ENCODE results near the gene ARHGAP45.
A peak's percentile ranks its signal among the peaks of the same experiment; 100 is the strongest.
"Not testable (repeated sequence)": the region's sequence is repeated elsewhere in the genome, so short reads cannot be mapped to it uniquely, and the experiment has no call there.

Gene ARHGAP45

DNA sequence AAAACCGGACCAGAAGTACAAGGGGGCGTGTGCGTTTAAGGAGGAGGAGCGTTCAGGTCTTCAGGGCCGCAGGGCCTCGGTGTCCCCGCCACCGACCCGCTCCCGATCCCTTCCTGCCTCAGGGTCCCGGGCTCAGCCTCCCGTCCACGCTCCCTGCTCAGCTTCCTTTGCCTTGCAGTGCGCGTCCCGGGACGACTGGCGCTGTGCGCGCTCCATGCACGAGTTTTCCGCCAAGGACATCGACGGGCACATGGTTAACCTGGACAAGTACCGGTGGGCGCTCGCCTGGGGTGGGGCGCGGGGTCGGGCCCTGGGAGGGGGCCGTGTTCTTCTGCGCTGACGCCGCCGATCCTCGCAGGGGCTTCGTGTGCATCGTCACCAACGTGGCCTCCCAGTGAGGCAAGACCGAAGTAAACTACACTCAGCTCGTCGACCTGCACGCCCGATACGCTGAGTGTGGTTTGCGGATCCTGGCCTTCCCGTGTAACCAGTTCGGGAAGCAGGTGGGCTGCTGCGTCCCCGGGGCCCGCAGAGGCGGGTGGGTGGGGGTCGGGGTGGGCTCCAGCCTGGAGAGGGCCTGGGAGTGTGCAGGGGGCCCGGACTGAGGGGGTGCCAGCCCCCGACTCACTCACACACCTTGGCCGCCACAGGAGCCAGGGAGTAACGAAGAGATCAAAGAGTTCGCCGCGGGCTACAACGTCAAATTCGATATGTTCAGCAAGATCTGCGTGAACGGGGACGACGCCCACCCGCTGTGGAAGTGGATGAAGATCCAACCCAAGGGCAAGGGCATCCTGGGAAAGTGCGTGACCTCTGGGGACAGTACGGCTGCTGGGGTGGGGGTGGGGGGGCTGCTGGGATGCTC, 38.3 kb downstream of the ARHGAP45 start:
- DNase-seq (ENCODE audit: low spot score) = no peak

GRCh38 chr19:1105873-1106840, 39.2 kb downstream of the ARHGAP45 start:
- no peak for DNase-seq (ENCODE audit: low spot score)

DNA sequence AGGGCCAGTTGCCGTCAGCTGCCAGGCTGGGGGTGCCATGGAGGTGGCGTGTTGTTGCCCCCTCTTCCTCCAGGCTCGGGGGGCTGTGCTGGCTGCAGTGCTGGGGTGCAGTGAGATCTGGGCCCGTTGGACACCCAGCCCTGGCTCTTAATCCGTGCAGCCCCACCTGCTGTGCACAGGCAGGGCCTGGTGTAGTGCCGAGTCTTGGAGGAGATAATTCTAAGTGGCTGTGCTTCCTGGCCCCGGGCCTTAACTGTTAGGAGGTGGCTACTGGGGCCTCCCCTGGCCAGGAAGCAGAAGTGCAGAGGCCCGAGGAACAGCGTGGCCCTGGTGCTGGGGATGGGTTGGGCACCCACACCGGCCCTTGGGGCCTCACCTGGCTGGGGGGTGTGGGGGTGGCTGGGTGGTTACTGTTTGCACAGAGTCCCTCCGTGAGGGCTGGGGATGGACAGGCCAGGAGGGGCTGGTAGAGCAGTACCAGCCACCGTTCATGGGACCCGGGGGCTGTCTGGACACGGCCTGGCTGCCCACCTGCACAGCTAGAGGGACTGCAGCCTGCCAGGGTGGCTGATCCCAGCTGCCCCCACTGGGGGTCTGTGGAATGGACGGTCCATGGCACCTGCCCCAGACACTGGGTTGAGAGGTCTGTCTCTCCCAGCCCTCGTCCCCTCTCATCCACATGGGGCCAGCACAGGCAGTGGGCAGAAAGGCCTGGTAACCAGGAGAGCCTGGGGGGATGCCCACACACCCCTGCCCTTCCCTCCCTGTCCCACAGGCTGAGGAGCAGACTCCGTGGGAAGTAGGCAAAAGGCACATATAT, 40.1 kb downstream of the ARHGAP45 start:
- DNase-seq (ENCODE audit: low spot score) = no peak

DNA sequence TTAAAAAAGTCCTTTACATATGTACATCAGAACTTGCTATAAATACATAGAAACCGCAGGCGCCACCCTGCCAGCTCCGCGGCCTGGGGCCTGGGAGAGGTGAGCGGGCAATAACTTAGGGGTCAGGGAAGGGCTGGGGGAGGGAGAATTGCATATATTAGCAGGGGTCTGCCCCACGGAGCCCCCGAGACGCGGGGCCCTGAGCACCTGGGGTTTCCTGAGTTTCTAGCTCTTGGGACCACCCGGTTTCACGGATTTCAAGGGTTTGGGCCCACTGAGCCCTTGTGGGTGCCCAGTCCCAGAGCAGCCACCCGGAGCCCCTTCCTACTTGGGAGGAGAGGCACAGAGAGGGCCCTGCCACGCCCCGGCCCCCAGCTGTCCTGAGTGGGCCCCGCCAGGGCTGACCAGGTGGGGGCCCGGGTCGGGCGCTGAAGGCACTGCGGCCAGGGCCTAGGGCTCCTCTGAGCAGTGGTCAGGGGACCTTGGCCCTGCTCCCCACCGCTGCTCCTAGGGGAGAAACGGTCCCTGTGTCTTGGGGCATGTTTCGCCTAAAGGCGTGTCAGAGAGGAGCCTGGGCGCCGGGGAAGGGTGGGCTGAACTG, 40.8 kb downstream of the ARHGAP45 start:
- no peak for DNase-seq (ENCODE audit: low spot score)

GRCh38 chr19:1108291-1109031, 41.5 kb downstream of the ARHGAP45 start:
- no peak for DNase-seq (ENCODE audit: low spot score)

DNA sequence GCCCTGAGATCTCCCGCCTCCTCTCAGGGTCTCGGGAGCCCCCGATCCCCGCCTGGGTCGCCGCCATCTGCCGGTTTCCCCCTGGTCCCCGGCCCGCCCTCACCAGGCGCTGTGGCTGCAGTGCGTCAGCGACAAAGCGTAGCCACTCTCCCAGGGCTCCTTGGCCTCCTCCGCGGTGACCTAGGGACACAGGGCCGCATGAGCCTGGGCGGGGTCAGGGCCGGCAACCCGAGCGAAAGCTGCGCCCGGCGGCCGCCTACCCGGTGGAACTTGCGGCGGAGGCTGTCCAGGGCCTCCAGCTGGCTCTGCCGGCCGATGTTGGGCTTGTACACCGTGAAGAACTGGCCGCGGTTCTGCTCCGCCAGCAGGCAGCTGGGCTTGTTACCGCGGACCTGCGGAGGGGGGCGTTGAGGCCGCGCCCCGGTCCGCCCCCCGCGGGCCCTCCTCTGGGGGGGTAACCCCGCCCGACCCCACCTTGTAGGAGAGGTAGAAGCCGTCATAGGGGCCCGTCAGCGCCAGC, 42.1 kb downstream of the ARHGAP45 start:
- DNase-seq (ENCODE audit: low spot score) = no peak

DNA sequence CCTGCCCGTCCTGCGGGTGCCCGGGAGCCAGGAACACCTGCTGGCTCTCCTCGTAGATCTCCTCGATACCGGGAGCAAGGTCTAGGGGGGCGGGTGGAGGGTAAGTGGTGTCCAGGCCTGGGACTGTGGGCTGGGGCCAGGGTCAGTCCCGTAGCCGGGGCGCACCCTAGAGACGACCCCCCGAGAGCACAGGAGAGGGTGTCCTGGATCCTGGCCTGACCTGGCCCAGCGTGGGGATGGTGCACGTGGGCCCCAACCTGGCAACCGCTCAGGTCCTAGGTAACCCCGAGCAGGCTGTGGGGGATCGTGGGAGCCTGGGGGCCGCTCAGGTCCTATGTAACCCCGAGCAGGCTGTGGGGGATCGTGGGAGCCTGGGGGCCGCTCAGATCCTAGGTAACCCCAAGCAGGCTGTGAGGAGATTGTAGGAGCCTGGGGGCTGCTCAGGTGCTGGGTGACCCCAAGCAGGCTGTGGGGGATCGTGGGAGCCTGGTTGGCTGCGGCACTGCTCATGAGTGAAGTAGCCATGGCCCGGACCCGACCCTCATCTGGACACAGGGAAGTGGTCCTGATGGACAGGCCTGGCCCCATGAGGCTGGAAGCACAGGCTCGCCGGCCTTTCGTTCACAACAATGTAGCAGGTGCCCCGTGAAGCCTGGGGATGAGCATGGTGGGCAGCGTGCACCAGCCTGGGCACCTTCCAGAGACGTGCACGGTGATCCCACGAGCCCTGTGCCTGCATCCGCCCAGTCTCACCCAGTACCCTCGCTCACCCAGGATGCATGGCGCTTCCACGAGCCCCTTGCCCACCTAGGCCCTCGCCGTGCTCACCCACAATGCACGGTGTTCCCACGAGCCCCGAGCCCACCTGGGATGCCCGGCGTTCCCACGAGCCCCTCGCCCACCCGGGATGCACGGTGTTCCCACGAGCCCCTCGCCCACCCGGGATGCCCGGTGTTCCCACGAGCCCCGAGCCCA, 43.0 kb downstream of the ARHGAP45 start:
- no peak for DNase-seq (ENCODE audit: low spot score)

DNA sequence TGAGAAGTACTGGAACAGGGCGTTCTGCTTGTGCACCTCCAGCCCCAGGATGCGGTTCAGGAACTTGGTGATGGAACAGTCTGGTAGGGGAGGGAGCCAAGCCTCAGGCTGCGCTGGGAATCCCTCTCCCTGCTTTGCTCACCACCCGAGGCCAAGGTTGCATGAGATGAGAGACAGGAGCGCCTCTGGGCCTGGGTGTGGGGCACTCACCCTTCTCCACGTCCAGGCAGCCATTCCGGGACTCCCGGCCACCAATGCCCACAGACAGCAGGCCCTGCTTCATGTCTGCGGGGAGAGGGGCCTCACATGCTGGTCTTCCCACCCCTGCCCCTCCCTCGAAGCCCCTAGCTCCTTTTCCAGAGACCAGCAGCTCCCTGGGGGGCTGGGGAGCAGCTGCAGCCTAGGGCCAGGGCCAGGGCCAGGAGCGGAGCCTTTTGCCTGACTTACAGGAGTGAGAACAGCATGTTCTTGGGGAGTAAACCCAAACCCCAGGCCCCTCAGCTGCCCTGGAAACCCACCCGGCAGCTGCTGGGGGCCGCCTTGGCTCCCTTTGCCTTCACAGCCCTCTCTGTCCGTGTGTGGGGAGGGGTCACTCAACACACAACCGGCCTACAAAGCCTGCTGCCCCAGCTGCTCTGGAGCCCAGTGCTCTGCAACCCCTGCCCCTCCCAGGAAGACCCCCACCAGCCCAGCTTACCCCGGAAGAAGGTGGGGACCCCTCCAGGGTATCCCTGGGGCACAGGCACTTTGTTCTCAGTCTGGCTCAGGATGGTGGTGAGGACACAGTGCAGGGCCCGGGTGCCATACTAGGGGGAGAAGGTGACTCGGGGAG, 44.1 kb downstream of the ARHGAP45 start:
- no peak for DNase-seq (ENCODE audit: low spot score)

DNA sequence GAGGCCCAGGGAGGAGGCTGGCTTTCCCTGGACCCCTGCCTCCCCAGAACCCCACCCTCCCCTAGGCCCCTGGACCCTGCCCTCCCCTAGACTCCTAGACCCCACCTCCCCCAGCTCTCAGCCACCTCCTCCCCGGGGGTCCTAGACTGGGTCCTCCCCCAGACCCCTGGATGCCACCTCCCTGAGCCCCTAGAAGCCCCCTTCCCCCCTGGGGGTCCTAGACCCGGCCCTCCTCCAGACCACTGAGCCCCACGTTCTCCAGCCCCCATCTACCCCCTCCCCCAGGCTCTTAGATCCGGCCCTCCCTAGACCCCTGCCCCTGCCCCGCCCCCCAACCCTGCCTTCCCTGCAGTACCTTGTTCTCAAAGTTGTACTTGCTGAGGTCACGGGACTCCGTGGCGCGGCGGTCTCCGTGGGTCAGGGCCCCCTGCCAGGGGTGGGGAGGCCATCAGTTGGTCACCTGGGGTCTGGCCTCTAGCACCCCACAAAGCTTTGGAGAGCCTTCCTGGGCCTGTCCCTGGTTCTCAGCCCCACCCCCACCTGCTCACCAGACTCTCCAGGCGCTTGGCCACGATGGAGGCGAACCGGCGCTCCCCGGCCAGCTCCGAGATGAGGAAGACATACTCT, 44.8 kb downstream of the ARHGAP45 start:
- no peak for DNase-seq (ENCODE audit: low spot score)

- DNase-seq (ENCODE audit: low spot score) = no peak
Measured at GRCh38 chr19:1112268-1113029, 45.5 kb downstream of the ARHGAP45 start.

DNA sequence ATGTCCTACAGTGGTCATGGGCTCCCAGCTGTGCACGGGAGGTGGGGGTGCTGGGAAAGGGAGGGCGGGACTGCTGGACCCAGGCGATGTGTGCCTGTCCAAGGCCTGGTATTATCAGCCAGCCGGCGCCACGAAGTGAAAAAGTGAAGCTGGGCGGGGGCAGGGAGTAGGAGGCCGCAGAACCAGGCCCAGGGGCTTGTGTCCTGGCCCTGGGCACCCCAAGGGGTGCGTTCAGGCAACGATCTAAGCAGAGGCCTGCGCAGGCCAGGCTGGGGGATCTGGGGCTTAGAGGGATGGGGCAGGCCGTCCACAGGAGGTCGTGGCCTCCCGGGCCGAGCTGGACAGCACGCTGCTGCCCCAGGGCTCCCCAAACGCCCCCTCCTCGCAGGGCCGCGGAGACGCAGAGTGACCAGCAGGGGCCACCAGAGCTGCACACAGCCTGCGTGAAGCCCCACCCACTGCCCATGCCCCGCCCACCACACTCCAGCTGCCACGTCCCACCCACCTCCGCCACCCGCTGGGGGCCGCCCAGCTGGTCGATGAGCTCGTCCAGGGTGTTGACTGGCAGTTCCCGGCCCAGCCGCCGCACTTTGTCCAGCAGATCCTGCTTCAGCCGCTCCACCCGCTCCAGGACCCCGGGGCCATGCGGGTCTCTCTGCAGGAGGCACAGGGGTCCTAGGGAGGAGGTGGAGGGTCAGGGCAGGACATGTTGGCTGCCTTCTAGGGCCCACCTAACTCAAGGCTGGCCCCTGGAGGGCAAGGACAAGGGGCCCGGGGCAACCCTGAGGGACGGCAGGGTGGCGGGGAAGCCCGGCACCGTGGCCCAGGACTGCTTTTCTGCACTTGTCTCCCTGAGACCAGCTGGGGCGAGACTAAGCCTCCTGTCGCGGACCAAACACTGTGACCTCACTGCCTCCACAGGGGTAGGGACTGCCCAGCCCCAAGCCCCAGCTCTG, 46.3 kb downstream of the ARHGAP45 start:
- peak; percentile 77 for DNase-seq (ENCODE audit: low spot score)

DNA sequence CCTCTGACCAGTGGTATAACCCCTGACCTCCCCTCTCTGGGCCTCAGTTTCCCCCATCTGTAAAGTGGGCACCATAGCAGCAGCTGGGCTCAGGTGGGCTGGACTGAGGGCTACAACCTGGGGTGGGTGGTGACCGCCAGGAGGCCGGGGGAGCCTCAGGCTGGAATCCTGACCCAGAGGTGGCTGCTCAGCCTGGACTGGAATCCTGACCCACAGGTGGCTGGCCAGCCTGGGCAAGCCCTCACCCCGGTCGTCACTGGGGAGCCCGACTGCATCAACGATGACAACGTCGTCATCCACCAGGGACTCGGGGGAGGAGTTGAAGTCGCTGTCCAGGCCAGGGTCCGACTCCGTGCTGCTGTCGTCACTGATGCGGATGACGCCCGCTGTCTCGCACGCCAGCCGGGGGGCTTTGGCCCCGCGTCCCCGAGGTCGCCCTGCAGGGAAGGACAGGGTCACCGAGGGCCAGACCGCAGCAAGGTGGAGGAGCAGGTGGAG, 47.1 kb downstream of the ARHGAP45 start:
- no peak for DNase-seq (ENCODE audit: low spot score)

DNA sequence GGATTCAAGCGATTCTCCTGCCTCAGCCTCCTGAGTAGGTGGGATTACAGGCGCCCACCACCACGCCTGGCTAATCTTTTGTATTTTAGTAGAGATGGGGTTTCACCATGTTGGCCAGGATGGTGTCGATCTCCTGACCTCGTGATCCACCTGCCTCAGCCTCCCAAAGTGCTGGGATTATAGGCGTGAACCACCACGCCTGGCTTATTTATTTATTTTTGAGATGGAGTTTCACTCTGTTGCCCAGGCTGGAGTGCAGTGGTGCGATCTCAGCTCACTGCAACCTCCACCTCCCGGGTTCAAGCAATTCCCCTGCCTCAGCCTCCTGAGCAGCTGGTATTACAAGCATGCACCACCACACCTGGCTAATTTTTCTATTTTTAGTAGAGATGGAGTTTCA, 47.8 kb downstream of the ARHGAP45 start:
- not testable (repeated sequence) for DNase-seq (ENCODE audit: low spot score)

DNA sequence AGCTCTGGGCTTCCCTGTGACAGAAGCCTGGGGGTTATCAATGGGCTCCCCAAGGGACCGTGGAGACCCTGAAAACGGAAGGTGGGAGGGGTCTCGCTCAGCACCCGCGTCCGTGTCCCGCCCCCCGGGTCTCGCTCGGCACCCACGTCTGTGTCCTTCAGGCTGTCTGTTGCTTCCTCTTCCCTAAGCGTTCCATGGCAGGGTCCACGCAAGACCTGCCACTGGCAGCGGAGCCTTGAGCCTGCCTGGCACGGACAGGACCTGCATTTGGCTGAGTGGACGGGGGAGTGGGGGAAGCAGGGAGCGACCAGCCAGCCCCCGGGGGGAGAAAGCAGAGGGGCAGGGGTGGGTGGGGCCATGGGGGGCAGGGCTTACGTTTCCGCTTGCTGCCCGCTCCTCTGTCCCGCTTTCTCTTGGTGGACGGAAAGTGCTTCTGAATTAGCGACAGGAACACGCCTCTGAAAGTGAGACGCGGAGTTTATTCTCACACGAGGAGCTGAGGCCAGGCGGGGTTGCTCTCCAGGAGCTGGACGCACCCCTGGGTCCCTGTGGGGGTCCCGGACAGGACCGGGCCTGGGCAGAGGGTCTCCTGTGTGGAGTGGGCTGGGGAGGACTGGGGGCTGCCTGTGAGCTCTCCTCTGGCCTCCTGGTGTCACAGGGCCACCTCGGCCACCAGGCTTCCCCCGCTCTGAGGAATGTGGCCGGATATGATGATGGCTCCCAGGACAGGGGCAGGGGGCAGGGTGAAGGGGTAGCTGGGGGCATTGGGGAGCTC, 48.9 kb downstream of the ARHGAP45 start:
- DNase-seq (ENCODE audit: low spot score) = no peak

Measured in COLO829 (cell line).